NT2/D1 (cell line): ENCODE data around the gene MRPL38.

ENCODE experiments used
- SUZ12 ChIP-seq: IDR thresholded peaks from 2 replicates; pipeline ENCODE4 v1.6.1; 2011; ENCODE audit not compliant: insufficient read length, insufficient read depth; ENCODE audit errors: extremely low read depth
- YY1 ChIP-seq: IDR thresholded peaks from 2 replicates; pipeline ENCODE4 v1.6.1; 2011; ENCODE audit not compliant: insufficient read length, insufficient read depth
- ZNF274 ChIP-seq: IDR thresholded peaks from 2 replicates; pipeline ENCODE4 v1.6.1; 2011; ENCODE audit warnings: mild to moderate bottlenecking, low read depth, low read length

GRCh38 chr17:75933808-75934207 is 29.1 kb upstream of the MRPL38 start:
- TF ChIP-seq YY1 (no peak), ZNF274 (no peak), SUZ12 (no peak)
